KOPT-K1 (cell line): ENCODE results near the gene DPP4.
"Not testable (repeated sequence)": the region's sequence is repeated elsewhere in the genome, so short reads cannot be mapped to it uniquely, and the experiment has no call there.

Experiments
- H3K27ac ChIP-seq: fragments of 200-600 bp; sonication (generic); 2 replicates; pipeline ENCODE4 v1.5.1; 2016; ENCODE audit warnings: antibody characterized with exemption, mild to moderate bottlenecking, low read depth, low read length; ENCODE audit not compliant: poor library complexity, severe bottlenecking
- H3K36me3 ChIP-seq: fragments of 200-600 bp; sonication (generic); 2 replicates; pipeline ENCODE4 v1.5.1; 2017; ENCODE audit warnings: antibody characterized with exemption, mild to moderate bottlenecking, low read length, moderate library complexity; ENCODE audit not compliant: insufficient read depth
- H3K9me3 ChIP-seq: fragments of 200-600 bp; sonication (generic); 2 replicates; pipeline ENCODE4 v1.5.1; 2017; ENCODE audit warnings: antibody characterized with exemption, low read length, mild to moderate bottlenecking; ENCODE audit not compliant: insufficient read depth, poor library complexity, severe bottlenecking

Gene DPP4

GRCh38 chr2:162053066-162053807 lies 20.8 kb downstream of the DPP4 start:
- peaks cover 21% of the 10 kb centered on the region for H3K9me3 ChIP-seq
- H3K27ac ChIP-seq: no peak overlapping the region
- peaks cover 78% of the 10 kb centered on the region for H3K36me3 ChIP-seq

- Histone ChIP-seq H3K27ac (no peak overlapping the region), H3K9me3 (no peaks in the 10 kb centered on the region), H3K36me3 (peaks cover 72% of the 10 kb centered on the region)
Observed at GRCh38 chr2:162050513-162050961, 23.5 kb downstream of the DPP4 start.

- H3K9me3 ChIP-seq, H3K27ac ChIP-seq: not testable (repeated sequence)
Observed at GRCh38 chr2:162049089-162049488, 24.9 kb downstream of the DPP4 start.

GRCh38 chr2:162044586-162044985 lies 29.4 kb downstream of the DPP4 start:
- H3K9me3 ChIP-seq: no peaks in the 10 kb centered on the region
- H3K36me3 ChIP-seq: peaks cover 86% of the 10 kb centered on the region
- no peak overlapping the region for H3K27ac ChIP-seq

More at GRCh38 chr2:162049089-162049488, 24.9 kb downstream of the DPP4 start:
- peaks cover 76% of the 10 kb centered on the region for H3K36me3 ChIP-seq

- Histone ChIP-seq H3K27ac (no peak overlapping the region), H3K9me3 (no peaks in the 10 kb centered on the region), H3K36me3 (peaks cover 94% of the 10 kb centered on the region)
Observed at GRCh38 chr2:162043132-162043531, 30.9 kb downstream of the DPP4 start.

- Histone ChIP-seq H3K9me3 (no peaks in the 10 kb centered on the region), H3K27ac (no peak overlapping the region), H3K36me3 (peaks cover 99% of the 10 kb centered on the region)
Observed at GRCh38 chr2:162041485-162041884, 32.5 kb downstream of the DPP4 start.

GRCh38 chr2:162038725-162039124 lies 35.3 kb downstream of the DPP4 start:
- Histone ChIP-seq H3K27ac (no peak overlapping the region), H3K9me3 (no peaks in the 10 kb centered on the region), H3K36me3 (peaks cover 99% of the 10 kb centered on the region)

GRCh38 chr2:162037886-162038285 lies 36.1 kb downstream of the DPP4 start:
- Histone ChIP-seq H3K36me3 (peaks cover 98% of the 10 kb centered on the region), H3K9me3 (no peaks in the 10 kb centered on the region), H3K27ac (no peak overlapping the region)

- peaks cover 98% of the 10 kb centered on the region for H3K36me3 ChIP-seq
- H3K9me3 ChIP-seq: no peaks in the 10 kb centered on the region
- no peak overlapping the region for H3K27ac ChIP-seq
Observed at GRCh38 chr2:162037028-162037795, 36.8 kb downstream of the DPP4 start.

- Histone ChIP-seq H3K27ac (no peak overlapping the region), H3K36me3 (peaks cover 98% of the 10 kb centered on the region), H3K9me3 (no peaks in the 10 kb centered on the region)
Observed at GRCh38 chr2:162035981-162036380, 38.0 kb downstream of the DPP4 start.

- Histone ChIP-seq H3K36me3 (peaks cover 99% of the 10 kb centered on the region), H3K27ac (peak overlapping the region; percentile 11), H3K9me3 (no peaks in the 10 kb centered on the region)
Observed at GRCh38 chr2:162030363-162031190, 43.4 kb downstream of the DPP4 start.

GRCh38 chr2:162029287-162029901 lies 44.6 kb downstream of the DPP4 start:
- peak overlapping the region; percentile 11 for H3K27ac ChIP-seq
- no peaks in the 10 kb centered on the region for H3K9me3 ChIP-seq
- H3K36me3 ChIP-seq: peaks cover 99% of the 10 kb centered on the region

GRCh38 chr2:162028511-162028910 lies 45.5 kb downstream of the DPP4 start:
- Histone ChIP-seq H3K9me3 (no peaks in the 10 kb centered on the region), H3K27ac (no peak overlapping the region), H3K36me3 (peaks cover 100% of the 10 kb centered on the region)

- Histone ChIP-seq H3K9me3 (no peaks in the 10 kb centered on the region), H3K27ac (peak overlapping the region; percentile 1), H3K36me3 (peaks cover 98% of the 10 kb centered on the region)
Observed at GRCh38 chr2:162025121-162025911, 48.7 kb downstream of the DPP4 start.
